ENCODE measurements around the gene MVK.

GRCh38 chr12:109535231-109535862, 38.2 kb upstream of the MVK start:
- TF ChIP-seq EZH2phosphoT487 (IDR thresholded peaks at IDR 0.05; ENCODE audit: insufficient read depth, low read depth) (no peak), EZH2 (IDR thresholded peaks at IDR 0.05; ENCODE audit: insufficient read depth, poor library complexity, severe bottlenecking) (no peak)

Measured in GM23248 (cell line).